ENCODE measurements around the gene GSTM2. TPM values are rescaled to one million over a fixed set of nuclear protein-coding genes. Genes with fewer than 3 reads are reported as not detected.

The GSTM2 gene
- total RNA-seq (2021; ENCODE audit: unreplicated experiment) (10.2 TPM), Bru-seq, nascent RNA (percentile 18 among the genes with signal in this experiment), BruChase-seq, experiment 1, labeled RNA remaining after a 2-hour chase (percentile 30 among the genes with signal in this experiment), BruChase-seq, experiment 2, labeled RNA remaining after a 6-hour chase (percentile 34 among the genes with signal in this experiment)
- 12.9 TPM for polyA plus RNA-seq (2012; ENCODE audit: insufficient read length)
- long read RNA-seq, transcript GSTM2-201 (8 exons, 1,157 nt): major isoform, 7 of 7 reads
- long read RNA-seq, partial matches to known transcripts: 0 of 7 reads
- long read RNA-seq, other reads (novel, unspliced or antisense): 0 of 7 reads

DNA sequence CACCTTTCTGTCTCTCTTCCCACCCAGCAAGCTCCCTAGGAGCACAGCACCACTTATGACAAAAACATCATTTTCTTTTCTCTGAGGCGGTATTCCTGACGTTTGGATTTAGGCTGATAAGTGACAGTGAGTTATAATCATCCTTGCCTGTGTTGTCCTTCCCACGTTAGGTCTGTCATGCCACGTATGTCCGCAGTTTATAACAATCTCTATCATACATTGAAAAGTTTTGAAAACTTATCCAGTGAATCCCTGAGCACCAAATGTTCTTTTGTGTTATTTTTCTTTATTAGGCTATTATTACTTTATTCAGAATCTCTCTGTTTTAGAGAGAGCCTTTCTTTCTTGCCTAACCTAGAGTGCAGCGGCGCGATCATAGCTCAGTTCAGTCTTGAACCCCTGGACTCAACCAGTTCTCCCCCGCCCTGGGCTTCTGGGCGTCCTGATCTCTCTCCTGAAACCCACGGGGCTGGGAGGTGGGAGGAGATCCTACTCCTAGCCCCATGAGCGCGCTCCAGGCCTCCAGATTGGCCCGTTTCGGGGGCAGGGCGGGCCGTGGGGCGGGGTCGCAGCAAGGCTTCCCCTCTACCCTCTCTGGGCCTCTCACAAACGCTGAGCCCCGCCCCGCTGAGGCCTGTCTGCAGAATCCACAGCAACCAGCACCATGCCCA lies at the start of gene GSTM2:
GSTM2 (plus strand) TSS at position 606 of the 671 bp plus-strand sequence; CDS start at position 665, 59 bp downstream.
- DNase-seq (ENCODE audit: low read depth, low spot score) (no peak), ATAC-seq (peak; percentile 98)
- intact Hi-C loops (cut with micrococcal nuclease; ENCODE audit: unreplicated experiment) (no loop called here), in situ Hi-C loops (cut with HindIII; ENCODE audit: low pct_unique_long_range_greater_than_20kb, low sequenced_read_pairs) (no loop called here)
- peak within 1 kb of the TSS; percentile 74 for H3K27ac ChIP-seq (ENCODE audit: low read length)
- H3K9me3 ChIP-seq (ENCODE audit: control insufficient read depth, insufficient read depth, low read depth, low read length): no peaks in the 10 kb centered on the region
- no TSS peak for BruUV-seq (replicated peaks)
- no peaks in the 10 kb centered on the region; the same call in 1 of the 2 replicates for H3K36me3 ChIP-seq (ENCODE audit: control insufficient read depth, insufficient read depth, low read length)
- TF ChIP-seq TCF7L2 (IDR thresholded peaks at IDR 0.05; ENCODE audit: low read depth, low read length) (no peak), POLR2AphosphoS5 (IDR thresholded peaks at IDR 0.05; ENCODE audit: low read depth, low read length) (no peak), SIN3A (IDR thresholded peaks at IDR 0.05; ENCODE audit: borderline replicate concordance, insufficient read depth, low read depth, low read length) (no peak)
- TF ChIP-seq, protein P1, sequence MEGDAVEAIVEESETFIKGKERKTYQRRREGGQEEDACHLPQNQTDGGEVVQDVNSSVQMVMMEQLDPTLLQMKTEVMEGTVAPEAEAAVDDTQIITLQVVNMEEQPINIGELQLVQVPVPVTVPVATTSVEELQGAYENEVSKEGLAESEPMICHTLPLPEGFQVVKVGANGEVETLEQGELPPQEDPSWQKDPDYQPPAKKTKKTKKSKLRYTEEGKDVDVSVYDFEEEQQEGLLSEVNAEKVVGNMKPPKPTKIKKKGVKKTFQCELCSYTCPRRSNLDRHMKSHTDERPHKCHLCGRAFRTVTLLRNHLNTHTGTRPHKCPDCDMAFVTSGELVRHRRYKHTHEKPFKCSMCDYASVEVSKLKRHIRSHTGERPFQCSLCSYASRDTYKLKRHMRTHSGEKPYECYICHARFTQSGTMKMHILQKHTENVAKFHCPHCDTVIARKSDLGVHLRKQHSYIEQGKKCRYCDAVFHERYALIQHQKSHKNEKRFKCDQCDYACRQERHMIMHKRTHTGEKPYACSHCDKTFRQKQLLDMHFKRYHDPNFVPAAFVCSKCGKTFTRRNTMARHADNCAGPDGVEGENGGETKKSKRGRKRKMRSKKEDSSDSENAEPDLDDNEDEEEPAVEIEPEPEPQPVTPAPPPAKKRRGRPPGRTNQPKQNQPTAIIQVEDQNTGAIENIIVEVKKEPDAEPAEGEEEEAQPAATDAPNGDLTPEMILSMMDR (IDR thresholded peaks at IDR 0.05): no peak
- TF ChIP-seq, protein P2, sequence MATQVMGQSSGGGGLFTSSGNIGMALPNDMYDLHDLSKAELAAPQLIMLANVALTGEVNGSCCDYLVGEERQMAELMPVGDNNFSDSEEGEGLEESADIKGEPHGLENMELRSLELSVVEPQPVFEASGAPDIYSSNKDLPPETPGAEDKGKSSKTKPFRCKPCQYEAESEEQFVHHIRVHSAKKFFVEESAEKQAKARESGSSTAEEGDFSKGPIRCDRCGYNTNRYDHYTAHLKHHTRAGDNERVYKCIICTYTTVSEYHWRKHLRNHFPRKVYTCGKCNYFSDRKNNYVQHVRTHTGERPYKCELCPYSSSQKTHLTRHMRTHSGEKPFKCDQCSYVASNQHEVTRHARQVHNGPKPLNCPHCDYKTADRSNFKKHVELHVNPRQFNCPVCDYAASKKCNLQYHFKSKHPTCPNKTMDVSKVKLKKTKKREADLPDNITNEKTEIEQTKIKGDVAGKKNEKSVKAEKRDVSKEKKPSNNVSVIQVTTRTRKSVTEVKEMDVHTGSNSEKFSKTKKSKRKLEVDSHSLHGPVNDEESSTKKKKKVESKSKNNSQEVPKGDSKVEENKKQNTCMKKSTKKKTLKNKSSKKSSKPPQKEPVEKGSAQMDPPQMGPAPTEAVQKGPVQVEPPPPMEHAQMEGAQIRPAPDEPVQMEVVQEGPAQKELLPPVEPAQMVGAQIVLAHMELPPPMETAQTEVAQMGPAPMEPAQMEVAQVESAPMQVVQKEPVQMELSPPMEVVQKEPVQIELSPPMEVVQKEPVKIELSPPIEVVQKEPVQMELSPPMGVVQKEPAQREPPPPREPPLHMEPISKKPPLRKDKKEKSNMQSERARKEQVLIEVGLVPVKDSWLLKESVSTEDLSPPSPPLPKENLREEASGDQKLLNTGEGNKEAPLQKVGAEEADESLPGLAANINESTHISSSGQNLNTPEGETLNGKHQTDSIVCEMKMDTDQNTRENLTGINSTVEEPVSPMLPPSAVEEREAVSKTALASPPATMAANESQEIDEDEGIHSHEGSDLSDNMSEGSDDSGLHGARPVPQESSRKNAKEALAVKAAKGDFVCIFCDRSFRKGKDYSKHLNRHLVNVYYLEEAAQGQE (IDR thresholded peaks at IDR 0.05; ENCODE audit: insufficient read depth in 1 of 2, low read depth in 2 of 2, low read length in 1 of 2): no peak
- CTCF ChIA-PET: no interaction called here
- H3K27me3 ChIP-seq (ENCODE audit: control insufficient read depth, insufficient read depth, low read length): no peaks in the 10 kb centered on the region
- peak within 1 kb of the TSS; percentile 18 to 39 for H3K4me3 ChIP-seq (ENCODE audit: low read depth in 2 of 2, low read length in 2 of 2)
- H3K4me1 ChIP-seq (ENCODE audit: control insufficient read depth, insufficient read depth, low read length): no peaks in the 10 kb centered on the region
- POLR2A ChIA-PET: interaction anchor here (0.9 kb wide), 1 partner anchor 27 kb away, joined by 3 read pairs; no protein-coding TSS in a partner anchor

DNA sequence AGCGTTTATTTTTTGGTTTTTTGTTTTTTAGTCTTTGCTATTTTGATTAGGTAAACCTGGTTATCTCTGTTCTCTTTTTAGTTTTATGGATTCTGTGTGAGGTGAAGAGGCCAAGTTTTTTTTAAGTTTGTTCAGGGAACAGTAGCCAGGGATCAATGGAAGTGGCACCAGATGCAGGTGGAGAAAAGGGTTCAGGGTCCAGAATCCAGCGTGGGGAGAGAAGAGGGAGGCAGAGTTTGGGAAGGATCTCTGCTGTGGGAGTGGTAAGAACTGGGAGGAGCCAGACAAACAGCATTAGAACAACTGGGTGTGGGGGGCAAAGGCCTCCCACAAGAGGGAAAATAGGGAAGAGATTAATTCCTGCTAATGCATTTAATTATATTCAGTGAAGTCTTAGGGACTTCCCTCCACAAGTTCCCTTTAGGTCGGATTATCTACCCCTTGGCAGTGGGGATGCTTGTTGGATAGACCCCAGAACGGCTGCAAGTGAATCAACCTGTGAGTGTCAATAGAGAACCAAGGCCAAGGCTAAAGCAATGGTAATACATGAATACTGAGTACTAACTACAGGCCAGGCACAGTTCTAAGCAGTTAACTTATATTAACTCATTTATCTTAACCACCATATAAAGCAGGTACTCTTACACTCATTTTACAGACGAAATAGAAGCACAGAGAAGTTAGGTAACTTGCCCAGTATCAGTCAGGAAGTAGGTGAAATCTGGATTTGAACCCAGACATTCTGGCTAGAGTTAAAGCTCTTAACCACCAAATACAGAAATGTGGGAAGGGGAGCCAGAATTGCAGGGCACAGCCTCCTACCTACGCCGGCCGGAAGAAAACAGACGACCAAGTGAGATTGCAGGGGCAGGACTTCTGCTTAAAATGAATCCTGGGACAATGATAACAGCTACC lies 48.9 kb upstream of the GSTM2 start:
- intact Hi-C loops (cut with micrococcal nuclease; ENCODE audit: unreplicated experiment) (no loop called here), in situ Hi-C loops (cut with HindIII; ENCODE audit: low pct_unique_long_range_greater_than_20kb, low sequenced_read_pairs) (no loop called here)
- H3K9me3 ChIP-seq (ENCODE audit: control insufficient read depth, insufficient read depth, low read depth, low read length): no peaks in the 10 kb centered on the region
- ATAC-seq (peak; percentile 10; the same call in 1 of the 2 replicates), DNase-seq (ENCODE audit: low read depth, low spot score) (no peak)
- peak overlapping the region; percentile 94 for H3K27ac ChIP-seq (ENCODE audit: low read length)
- H3K4me3 ChIP-seq (ENCODE audit: low read depth in 2 of 2, low read length in 2 of 2): peak overlapping the region; percentile 84 to 92
- no peaks in the 10 kb centered on the region for H3K27me3 ChIP-seq (ENCODE audit: control insufficient read depth, insufficient read depth, low read length)
- peaks cover 15% of the 10 kb centered on the region for H3K4me1 ChIP-seq (ENCODE audit: control insufficient read depth, insufficient read depth, low read length)
- H3K36me3 ChIP-seq (ENCODE audit: control insufficient read depth, insufficient read depth, low read length): no peaks in the 10 kb centered on the region
- BruUV-seq (replicated peaks): TSS peak; percentile 85
- ChIA-PET CTCF (interaction anchor here (0.6 kb wide), 1 partner anchor 469 kb away, joined by 3 read pairs; no protein-coding TSS in a partner anchor), POLR2A (no interaction called here)
- TF ChIP-seq SIN3A (IDR thresholded peaks at IDR 0.05; ENCODE audit: borderline replicate concordance, insufficient read depth, low read depth, low read length) (no peak), TCF7L2 (IDR thresholded peaks at IDR 0.05; ENCODE audit: low read depth, low read length) (no peak), POLR2AphosphoS5 (IDR thresholded peaks at IDR 0.05; ENCODE audit: low read depth, low read length) (no peak)
- TF ChIP-seq, protein P1 (IDR thresholded peaks at IDR 0.05): no peak
- TF ChIP-seq, protein P2 (IDR thresholded peaks at IDR 0.05; ENCODE audit: insufficient read depth in 1 of 2, low read depth in 2 of 2, low read length in 1 of 2): no peak

All from Panc1 (cell line).